NCI-H345 treated with DMSO at 0.1 percent for 48 hours (cell line): ENCODE measurements around the gene NDUFV1.
"Not testable (repeated sequence)": the region's sequence is repeated elsewhere in the genome, so short reads cannot be mapped to it uniquely, and the experiment has no call there.

ENCODE experiments used
- DNase-seq: peaks from one replicate; lab custom pipeline; 2025; ENCODE audit not compliant: unreplicated experiment; lab: John Stamatoyannopoulos, UW

The NDUFV1 gene

GRCh38 chr11:67611165-67611564, 4.4 kb downstream of the NDUFV1 start:
- DNase-seq, result no peak

GRCh38 chr11:67611704-67612587, 5.2 kb downstream of the NDUFV1 start:
- no peak for DNase-seq

DNA sequence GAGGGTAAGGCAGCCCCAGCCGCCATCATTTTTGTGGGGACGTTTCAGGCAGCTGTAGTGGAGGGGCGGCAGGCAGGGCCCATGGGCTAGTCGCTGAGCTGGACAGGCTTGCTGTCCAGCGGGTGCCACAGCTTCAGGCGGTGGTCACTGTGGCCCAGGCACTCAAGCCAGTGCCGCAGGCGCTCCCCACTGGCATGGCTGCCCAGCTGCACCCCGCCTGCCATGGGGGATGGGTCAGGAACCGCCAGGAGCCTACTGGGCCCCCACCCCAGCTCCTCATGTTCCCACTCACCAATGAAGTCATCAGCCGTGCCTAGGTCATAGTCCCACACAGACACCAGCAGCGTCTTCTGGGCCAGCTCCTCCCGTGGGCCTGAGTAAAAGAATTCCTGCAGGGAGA, 6.0 kb downstream of the NDUFV1 start:
- no peak for DNase-seq

GRCh38 chr11:67613313-67613959, 6.7 kb downstream of the NDUFV1 start:
- DNase-seq, result no peak

GRCh38 chr11:67613960-67614715, 7.4 kb downstream of the NDUFV1 start:
- no peak for DNase-seq

DNA sequence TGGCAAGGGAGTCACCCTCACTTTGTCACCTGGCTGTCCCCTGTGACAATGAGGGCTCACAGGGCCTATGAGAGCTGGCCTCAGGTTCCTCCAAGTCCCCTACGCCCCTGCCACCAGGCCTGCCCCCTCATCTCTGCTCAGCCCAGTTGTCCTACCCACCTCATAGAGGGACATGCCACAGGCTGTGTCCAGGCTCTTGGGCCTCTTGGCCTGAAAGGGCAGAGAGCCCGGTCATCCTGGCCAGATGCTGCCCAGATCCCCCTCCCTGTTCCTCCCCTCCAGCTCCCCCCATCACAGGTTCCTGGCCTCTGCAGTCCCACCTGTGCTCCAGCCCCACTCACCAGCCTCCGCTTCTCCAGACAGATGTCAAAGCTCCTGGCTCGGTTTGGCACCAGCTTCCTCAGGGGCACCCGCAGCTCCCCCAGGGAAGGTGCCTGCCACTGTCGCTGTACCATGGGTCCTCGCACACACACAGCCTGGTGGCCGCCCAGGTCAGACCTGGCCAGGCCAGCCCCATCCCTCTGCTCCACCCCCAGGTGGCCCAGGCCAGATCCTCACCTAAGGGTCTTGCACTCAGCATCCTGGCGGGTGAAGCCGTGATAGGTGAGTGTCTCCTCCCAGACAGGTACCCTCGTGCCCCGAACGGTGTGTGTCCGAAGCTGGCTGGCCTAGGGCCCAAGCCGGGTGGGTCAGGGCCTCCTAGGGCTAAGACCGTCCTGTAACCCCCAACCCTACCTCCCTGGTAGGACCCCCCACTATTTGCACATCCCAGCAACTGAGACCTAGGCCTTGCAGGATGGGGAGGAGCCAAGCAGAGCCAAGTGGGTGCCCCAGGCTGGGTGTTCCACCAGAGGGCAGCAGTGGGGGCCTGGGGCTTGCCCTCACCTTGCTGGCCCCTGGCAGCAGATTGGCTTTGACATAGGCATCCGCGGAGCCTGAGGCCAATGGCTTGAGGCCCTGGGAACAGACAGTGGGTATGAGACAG, 8.3 kb downstream of the NDUFV1 start:
- DNase-seq, result no peak

DNA sequence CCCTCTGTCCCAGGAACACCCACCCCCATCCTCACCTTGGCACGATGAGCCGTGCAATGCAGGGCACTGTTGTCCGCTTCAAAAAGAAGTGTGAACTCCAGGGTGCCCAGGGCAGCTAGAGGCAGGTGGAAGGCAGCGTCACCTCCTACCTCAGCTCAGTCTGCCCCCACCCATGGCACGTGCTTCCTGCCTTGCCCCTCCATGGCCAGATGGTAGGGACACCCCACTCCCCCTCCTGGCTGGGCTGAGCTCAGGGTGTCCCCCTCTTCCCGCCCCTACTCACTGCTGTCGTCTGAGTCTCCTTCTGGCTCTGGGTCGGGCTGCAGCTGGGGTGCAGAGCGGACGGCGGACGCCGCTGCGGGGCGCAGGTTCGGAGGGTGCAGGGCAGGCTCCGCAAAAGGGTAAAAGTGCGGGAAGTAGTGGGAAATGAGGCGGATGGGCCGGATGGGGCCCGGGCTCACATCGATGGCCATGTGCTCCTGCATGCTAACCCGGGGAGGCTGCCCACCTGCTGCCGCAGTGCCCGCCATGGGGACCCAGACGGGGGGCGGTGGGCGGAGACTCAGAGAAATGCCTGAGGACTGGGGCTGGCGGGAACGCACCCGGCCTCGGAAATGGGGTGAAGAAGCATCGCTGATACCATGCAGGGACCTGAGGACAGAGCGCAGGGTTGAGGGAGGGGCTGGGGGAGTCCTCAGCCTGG, 9.1 kb downstream of the NDUFV1 start:
- no peak for DNase-seq

DNA sequence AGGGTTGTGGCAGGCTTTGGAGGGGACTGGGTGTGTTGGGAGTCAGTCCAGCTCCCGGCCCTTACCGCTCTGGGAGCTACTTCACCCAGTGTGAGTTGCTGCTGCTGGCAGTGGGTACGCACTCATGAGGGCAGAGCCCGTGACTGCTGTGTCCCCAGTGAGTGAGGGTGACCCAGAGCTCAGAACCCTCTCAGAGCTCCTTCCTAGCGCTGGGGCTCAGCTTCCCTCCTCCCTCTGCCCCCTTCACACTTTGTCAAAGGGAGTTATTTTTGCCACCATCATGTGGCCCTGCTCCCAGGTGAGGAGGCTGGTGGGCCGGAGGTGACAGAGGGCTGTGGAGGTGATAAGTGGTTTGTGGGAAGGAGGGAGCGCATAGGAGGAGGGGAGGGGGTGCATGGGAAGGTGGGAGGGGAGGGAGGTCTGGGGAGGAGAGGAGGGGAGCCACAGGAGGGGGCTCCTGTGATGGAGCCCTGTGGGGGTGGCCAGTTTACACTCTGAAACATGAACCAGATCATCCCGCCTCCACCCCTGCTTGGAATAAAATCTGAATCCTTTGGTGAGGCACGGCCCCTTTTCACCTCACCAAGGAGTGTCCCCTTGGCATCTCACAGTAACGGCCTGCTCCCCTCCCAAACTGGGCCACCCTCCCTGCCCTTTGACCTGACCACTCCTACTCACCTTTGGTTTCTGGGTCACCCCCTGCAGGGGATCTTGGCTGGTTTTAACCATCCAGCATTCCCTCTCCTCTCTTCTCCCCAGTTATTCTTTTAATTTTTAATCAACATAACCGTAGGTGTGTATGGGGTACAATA, 9.9 kb downstream of the NDUFV1 start:
- DNase-seq, result no peak

GRCh38 chr11:67617243-67617953, 10.7 kb downstream of the NDUFV1 start:
- no peak for DNase-seq

DNA sequence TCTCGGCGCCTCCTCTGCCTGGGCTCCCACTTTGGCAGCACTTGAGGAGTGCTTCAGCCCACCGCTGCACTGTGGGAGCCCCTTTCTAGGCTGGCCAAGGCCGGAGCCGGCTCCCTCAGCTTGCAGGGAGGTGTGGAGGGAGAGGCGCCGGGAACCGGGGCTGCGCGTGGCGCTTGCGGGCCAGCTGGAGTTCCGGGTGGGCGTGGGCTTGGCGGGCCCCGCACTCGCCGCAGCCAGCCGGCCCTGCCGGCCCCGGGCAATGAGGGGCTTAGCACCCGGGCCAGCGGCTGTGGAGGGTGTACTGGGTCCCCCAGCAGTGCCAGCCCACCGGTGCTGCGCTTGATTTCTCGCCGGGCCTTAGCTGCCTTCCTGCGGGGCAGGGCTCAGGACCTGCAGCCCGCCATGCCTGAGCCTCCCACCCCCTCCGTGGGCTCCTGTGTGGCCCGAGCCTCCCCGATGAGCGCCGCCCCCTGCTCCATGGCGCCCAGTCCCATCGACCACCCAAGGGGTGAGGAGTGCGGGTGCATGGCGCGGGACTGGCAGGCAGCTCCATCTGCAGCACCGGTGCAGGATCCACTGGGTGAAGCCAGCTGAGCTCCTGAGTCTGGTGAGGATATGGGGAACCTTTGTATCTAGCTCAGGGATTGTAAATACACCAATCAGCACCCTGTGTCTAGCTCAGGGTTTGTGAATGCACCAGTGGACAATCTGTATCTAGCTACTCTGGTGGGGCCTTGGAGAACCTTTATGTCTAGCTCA, 12.3 kb downstream of the NDUFV1 start:
- DNase-seq, result not testable (repeated sequence)

DNA sequence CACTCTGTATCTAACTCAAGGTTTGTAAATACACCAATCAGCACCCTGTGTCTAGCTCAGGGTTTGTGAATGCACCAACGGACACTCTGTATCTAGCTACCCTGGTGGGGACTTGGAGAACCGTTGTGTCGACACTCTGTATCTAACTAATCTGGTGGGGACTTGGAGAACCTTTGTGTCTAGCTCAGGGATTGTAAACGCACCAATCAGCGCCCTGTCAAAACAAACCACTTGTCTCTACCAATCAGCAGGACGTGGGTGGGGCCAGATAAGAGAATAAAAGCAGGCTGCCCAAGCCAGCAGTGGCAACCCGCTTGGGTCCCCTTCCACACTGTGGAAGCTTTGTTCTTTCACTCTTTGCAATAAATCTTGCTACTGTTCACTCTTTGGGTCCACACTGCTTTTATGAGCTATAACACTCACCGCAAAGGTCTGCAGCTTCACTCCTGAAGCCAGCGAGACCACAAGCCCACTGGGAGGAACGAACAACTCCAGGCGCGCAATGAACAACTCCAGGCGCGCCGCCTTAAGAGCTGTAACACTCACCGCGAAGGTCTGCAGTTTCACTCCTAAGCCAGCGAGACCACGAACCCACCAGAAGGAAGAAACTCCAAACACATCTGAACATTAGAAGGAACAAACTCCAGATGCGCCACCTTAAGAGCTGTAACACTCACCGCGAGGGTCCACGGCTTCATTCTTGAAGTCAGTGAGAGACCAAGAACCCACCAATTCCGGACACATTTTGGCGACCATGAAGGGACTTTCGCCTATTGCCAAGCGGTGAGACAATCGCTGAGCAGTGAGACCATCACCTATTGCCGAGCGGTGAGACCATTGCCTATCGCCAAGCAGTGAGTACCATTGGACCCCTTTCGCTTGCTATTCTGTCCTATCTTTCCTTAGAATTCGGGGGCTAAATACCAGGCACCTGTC, 13.2 kb downstream of the NDUFV1 start:
- not testable (repeated sequence) for DNase-seq

DNA sequence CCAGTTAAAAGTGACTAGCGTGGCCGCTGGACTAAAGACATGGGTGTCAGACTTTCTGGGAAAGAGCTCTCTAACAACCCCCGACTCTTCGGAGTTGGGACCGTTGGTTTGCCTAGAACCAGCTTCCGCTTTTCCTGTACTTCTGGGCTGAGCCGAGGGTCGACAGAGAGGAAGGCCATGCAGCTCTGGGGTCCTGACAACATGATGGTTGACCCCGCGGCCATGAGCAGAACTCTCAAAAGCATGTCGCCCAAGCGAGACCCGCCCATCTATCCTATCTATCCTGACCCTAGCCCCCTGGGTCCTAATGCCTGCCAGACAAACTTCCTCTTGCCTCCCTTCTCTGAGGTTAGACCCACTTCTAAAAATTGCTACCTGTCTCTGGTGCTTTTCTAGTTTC, 13.9 kb downstream of the NDUFV1 start:
- DNase-seq, result not testable (repeated sequence)

- not testable (repeated sequence) for DNase-seq
These were observed 15.2 kb downstream of the NDUFV1 start for GRCh38 chr11:67621928-67622327.

DNA sequence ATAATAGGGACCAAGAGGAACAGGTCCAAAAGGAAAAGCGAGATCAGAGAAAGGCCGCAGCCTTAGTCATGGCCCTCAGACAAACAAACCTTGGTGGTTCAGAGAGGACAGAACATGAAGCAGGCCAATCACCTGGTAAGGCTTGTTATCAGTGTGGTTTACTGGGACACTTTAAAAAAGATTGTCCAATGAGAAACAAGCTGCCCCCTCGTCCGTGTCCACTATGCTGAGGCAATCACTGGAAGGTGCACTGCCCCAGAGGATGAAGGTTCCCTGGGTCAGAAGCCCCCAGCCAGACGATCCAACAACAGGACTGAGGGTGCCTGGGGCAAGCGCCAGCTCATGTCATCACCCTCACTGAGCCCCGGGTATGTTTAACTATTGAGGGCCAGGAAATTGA, 16.2 kb downstream of the NDUFV1 start:
- DNase-seq, result not testable (repeated sequence)

GRCh38 chr11:67623795-67624194, 17.1 kb downstream of the NDUFV1 start:
- DNase-seq, result not testable (repeated sequence)

DNA sequence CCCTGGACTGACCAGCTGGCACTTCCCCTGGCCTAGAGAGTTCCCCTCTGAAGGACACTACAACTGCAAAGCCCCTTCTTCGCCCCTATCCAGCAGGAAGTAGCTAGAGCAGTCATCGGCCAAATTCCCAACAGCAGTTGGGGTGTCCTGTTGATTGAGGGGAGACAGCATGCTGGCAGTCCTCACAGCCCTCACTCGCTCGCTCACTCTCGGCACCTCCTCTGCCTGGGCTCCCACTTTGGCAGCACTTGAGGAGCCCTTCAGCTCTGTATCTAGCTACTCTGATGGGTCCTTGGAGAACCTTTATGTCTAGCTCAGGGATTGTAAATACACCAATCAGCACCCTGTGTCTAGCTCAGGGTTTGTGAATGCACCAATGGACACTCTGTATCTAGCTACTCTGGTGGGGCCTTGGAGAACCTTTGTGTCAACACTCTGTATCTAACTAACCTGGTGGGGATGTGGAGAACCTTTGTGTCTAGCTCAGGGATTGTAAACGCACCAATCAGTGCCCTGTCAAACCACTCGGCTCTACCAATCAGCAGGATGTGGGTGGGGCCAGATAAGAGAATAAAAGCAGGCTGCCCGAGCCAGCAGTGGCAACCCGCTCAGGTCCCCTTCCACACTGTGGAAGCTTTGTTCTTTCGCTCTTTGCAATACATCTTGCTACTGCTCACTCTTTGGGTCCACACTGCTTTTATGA, 19.5 kb downstream of the NDUFV1 start:
- DNase-seq, result not testable (repeated sequence)
